Erythroblast (primary cell): ENCODE measurements around the gene OVOL2.

Experiments
- GATA1 ChIP-seq: IDR thresholded peaks from 2 replicates; pipeline ENCODE4 v1.6.1; 2011; ENCODE audit warnings: low read depth, mild to moderate bottlenecking, control low read depth, low read length, moderate library complexity
- POLR2A ChIP-seq: IDR thresholded peaks from 2 replicates; pipeline ENCODE4 v1.6.1; 2011; ENCODE audit warnings: mild to moderate bottlenecking, low read length

GRCh38 chr20:18014411-18014810 is 43.3 kb downstream of the OVOL2 start:
- TF ChIP-seq POLR2A (no peak), GATA1 (no peak)
